Measurements from ENCODE around the gene SAE1.

- TF ChIP-seq CTCF (IDR thresholded peaks at IDR 0.05) (no peak), EZH2 (IDR thresholded peaks at IDR 0.05) (no peak), EZH2phosphoT487 (IDR thresholded peaks at IDR 0.05) (no peak)
Observed at GRCh38 chr19:47230921-47231214, 100.2 kb downstream of the SAE1 start, which contains the start of gene BBC3.
